HG03139 (cell line): Measurements from ENCODE around the gene AMOTL2.

ENCODE experiments used
- ATAC-seq: cut with Tn5 transposase; IDR thresholded peaks from one replicate; pipeline ENCODE4 v1.9.1; 2021; ENCODE audit not compliant: unreplicated experiment

AMOTL2 gene

GRCh38 chr3:134353831-134354611, 20.2 kb downstream of the AMOTL2 start:
- no peak for ATAC-seq

DNA sequence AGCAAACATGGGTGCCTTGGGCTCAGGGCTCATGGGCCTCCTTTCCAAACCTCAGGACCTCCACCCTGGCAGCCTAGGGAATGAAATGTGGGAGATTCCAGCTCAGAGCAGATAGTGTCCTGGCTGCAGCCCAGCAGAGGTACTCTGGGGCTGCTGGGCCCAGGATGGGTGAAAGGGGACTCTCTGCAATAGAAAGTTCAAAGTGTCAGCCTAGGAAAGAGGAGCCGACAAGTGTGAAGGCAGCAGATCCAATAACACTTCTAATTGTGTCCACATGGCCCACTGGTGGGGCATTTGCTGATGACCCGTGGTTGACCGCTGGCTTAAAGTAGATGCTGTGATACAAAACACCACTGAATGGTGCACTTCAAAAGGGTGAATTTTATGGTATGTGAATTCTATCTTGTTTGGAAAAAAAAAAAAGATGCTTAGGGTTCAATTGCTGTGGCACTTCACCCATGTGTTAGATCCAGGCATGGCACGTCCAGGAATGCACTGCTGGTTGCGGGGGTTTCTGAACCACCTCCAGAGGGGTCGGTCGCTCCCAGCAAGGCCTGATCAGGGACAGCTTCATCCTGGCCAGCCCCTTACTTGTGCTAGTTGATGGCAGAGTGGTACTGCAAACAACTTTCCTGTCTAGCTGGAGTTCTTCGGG, 20.9 kb downstream of the AMOTL2 start:
- ATAC-seq: no peak

GRCh38 chr3:134352031-134352671, 22.1 kb downstream of the AMOTL2 start:
- ATAC-seq: no peak

DNA sequence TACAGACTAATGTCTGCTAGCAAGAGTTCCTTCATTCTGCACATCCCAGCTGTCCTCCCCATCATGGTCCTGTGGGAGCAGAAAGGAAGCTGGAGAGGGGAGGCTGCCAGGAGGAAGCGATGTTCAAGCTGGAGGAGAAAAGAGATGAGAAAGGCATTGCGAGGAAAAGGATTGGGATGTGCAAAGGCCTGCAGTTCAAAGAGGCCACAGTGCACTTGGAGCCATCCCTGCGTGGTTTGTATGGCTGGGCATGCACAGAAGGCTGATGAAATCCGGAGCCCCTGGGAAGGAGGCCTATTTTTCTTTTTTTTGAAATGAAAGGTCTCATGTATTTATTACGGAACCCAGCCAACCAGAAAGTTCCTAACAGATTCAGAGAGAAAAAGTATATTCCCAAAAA, 22.8 kb downstream of the AMOTL2 start:
- ATAC-seq: no peak

GRCh38 chr3:134350861-134351311, 23.4 kb downstream of the AMOTL2 start:
- ATAC-seq: no peak

- ATAC-seq: no peak
Observed at GRCh38 chr3:134350266-134350665, 24.0 kb downstream of the AMOTL2 start.

DNA sequence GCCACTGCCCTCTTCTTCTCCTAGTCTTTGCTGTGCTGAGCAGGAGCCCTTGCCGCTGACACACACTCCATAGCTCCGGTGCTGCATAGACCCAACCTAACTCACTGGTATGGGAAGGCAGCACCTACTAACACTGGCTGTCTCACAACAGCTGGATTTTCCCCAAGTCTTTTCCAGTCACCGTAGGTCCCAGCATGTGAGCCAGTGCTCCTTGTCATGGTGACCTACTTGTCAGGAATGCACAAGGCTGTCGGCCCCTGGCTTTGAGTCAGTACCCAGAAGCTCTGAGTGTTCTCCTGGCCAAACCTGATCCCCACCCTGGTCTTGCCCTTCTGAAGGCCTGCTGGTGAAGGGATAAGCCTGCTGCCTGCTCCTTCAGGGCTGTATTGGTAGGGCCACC, 25.7 kb downstream of the AMOTL2 start:
- no peak for ATAC-seq

DNA sequence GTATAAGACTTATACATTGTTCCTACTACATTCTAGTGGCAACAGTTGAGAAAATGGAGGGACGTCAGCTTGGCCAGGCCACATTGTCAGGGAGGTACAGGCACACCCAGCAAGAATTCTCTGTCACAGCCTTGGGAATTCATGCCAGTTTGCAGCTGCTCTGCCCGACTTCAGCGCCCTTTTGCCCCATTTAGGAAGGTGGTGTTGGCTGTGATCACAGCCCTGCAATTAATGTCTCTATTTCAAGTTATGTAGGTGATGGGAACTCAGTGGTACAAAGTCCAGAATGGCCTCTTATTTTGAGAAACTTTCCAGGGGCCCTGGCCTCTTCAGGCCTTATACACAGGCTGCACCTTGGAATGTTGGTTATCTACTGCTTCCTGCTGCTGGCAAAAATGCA, 26.7 kb downstream of the AMOTL2 start:
- no peak for ATAC-seq

DNA sequence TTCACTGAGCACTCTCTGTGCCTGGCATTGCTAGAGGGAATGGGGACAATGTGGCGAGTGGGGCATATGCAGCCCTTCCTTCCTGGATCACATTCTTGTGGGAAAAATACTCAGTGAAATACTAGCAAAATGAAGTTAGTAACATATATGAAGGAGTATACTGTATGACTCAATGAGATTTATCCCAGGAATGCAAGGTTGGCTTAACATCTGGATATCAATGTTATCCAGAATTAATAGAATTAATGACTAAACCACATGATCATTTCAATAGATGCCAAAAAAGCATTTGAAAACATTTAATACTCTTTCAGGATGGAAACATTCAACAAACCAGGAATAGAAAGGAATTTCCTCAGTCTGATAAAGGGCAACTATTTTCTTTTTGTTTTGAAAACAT, 27.5 kb downstream of the AMOTL2 start:
- ATAC-seq: no peak

DNA sequence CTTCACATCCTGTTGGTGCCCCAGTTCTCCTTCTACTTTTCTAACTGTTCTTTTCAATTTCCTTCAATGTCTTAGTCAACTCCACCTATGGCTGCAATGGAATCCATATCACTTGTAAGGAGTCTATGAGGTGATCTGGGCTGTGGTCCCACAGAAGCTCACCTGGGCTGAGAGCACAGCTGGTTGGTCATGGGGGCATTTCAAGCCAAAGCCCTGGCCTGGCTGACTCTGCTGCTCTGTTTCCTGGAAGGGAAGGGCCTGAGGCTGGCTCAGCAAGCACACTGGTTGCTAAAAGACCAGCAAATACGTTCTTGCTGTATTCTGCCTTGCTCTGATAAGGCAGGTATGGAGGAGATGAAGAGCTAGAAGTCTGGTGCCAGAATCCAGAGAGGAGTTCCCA, 29.0 kb downstream of the AMOTL2 start:
- ATAC-seq: no peak

- ATAC-seq: no peak
Observed at GRCh38 chr3:134344560-134344959, 29.7 kb downstream of the AMOTL2 start.

DNA sequence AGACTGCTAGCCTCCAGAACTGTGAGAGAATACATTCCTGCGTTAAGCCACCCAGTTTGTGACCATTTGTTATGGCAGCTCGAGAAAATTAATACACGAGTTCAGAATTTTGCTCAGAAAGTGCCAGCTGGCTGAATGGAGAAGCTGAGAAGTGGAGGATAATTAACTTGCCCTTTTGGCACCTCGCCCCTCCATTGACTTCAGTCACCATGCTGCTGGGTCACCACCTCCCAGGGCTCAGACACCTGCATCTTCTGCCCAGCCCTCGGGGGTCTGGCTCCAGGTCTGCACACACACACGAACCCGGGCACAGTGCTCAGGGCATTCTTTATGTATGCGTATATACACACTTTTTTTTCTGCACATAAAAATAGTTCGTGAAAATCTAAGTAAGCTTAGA, 32.0 kb downstream of the AMOTL2 start:
- ATAC-seq: no peak

- ATAC-seq: no peak
Observed at GRCh38 chr3:134341389-134341788, 32.9 kb downstream of the AMOTL2 start.

DNA sequence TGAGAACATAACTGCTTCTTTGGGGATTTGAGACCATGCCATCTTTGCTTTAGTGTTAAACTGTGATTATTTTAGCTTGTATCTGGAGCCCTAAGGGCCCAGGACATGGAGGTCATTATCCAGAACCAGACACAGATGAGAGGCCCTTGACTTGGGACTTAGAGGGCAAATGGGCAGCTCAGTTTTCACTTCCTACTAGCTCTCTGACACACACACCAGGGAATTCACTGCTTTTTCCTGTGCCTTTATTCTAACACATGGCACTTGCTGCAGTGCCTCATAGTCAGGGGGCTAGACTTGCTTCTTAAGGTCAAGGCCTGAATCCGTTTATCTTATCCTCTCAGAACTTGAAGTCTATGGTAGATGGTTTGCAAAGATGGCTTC, 33.3 kb downstream of the AMOTL2 start:
- no peak for ATAC-seq

GRCh38 chr3:134340362-134340981, 33.8 kb downstream of the AMOTL2 start:
- ATAC-seq: no peak

- ATAC-seq: no peak
Observed at GRCh38 chr3:134339913-134340312, 34.3 kb downstream of the AMOTL2 start.

DNA sequence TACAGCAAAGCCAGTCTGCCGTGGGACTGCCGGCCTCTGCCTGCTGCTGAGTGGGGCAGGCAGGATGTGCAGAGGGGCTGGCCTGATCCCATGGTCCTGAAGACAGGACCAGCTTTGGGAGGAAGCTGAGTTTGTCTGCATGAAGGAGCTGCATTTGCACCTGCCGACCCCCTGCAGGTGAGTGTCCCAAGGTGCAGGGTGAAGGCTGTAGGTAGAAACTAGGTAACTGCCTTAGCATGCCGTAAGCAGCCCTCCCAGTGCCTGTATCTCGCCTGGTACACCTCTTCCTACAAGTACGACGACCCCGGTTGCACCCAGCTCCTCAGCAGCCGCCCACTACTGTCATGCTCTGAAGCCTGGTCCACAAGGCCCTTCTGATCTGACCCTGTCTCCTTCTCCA, 34.9 kb downstream of the AMOTL2 start:
- no peak for ATAC-seq

DNA sequence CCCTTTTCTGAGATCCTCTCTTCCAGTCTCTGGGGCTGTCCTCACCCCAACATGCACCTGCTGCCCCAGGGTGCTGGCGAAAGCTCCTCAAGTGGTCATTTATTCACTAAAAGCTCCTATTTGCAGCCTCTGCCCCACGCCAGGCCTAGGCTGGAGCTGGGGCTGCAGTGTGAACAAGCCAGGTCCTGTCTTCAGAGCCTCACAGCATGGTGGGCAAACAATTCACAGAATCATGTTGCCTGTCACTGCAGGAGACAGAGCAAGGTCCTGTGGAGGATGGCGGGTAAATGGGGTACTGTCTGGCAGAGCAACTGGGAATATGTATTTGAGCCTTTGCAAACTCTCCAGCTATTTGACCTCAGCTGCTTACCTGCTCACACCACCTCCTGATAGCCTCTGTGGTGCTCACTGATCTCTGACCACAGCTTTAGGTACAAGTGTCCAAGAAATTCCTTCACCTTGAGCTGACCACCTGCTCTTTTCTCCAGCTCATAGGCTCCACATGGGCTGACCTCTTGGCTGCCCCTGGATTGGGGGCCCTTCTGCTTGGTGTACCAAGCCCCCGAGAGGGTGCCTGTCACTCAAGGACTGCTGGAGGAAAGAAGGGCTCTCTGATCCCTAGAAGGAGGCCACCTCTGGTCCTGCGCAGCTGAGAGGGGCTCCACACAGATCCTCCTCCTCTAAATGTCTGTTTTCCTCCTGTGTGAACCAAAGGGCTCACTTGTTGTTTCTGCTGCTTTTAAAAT, 35.6 kb downstream of the AMOTL2 start:
- ATAC-seq: no peak

DNA sequence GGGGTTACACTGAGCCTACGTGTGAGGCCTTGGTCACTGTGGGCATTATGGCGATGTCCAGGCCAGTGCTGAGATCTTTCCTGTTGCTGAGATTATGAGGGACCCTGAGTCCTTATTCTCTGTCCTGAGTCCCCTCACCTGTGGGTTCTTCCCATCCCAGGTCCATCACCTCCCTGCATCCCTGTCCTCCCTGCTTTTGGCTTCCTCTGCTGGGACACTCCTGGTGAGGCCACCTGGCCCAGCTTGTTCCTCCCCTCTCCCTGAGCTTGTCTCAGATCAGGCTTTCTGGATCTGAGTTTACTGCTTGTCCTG, 36.1 kb downstream of the AMOTL2 start:
- no peak for ATAC-seq

- ATAC-seq: no peak
Observed at GRCh38 chr3:134337511-134338200, 36.6 kb downstream of the AMOTL2 start.

DNA sequence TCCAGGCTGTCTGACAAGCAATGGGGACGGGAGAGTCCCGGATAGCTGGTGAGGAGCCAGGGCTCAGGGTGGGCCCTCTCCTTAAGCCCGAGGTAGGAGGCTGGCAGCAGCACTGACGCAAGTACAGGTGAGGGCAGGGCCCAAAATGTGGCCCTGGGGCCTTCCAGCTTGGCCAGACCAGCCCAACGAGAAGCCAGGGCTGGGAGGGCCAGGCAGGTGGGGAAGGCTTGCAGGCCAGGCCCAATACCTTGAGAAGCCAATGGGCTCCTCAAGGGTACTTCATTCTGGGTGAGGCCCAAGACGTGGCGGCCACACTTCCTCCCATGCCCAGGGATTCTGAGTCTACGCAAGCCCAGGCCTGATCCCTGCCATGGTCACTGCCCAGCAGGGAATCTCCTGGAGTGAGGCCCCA, 37.2 kb downstream of the AMOTL2 start:
- no peak for ATAC-seq
